Lung (tissue), 16 donors: Measurements from ENCODE around the gene GALK2. TPM values are rescaled to one million over a fixed set of nuclear protein-coding genes. Genes with fewer than 3 reads are reported as not detected.

ENCODE experiments used
- ATAC-seq: fragments of 200-7000 bp; cut with Tn5 transposase; one replicate; pipeline ENCODE4 v1.9.1; 2020; ENCODE audit warnings: moderate number of reproducible peaks; ENCODE audit not compliant: insufficient read depth, low FRiP score
- DNase-seq, 3 donors: peaks; one replicate each; pipeline ENCODE4 v3.0.0-alpha.2; 2013 to 2017
- H3K27ac ChIP-seq, 2 donors: one replicate each; pipeline ENCODE4 v1.5.1; 2013; ENCODE audit warnings: mild to moderate bottlenecking in 2 of 2, moderate library complexity in 2 of 2, control low read depth in 1 of 2, inconsistent platforms in 1 of 2, low read depth in 1 of 2, low read length in 1 of 2
- H3K27me3 ChIP-seq, 3 donors: one replicate each; pipeline ENCODE4 v1.5.1; 2013; ENCODE audit warnings: low read length in 2 of 3; ENCODE audit not compliant: control insufficient read depth in 3 of 3, insufficient read depth in 3 of 3
- H3K36me3 ChIP-seq, 4 donors: one replicate each; pipeline ENCODE4 v1.5.1; 2013; ENCODE audit warnings: low read length in 4 of 4, mild to moderate bottlenecking in 1 of 4, moderate library complexity in 1 of 4; ENCODE audit not compliant: control insufficient read depth in 4 of 4, insufficient read depth in 4 of 4
- H3K4me1 ChIP-seq, 5 donors: one replicate each; pipeline ENCODE4 v1.5.1; 2013; ENCODE audit warnings: low read length in 5 of 5, mild to moderate bottlenecking in 2 of 5, moderate library complexity in 1 of 5; ENCODE audit not compliant: control insufficient read depth in 5 of 5, insufficient read depth in 5 of 5
- H3K4me3 ChIP-seq: one replicate; pipeline ENCODE4 v1.5.1; 2013; ENCODE audit warnings: mild to moderate bottlenecking, control low read depth, moderate library complexity
- H3K9ac ChIP-seq, 2 donors: one replicate each; pipeline ENCODE4 v1.5.1; 2013; ENCODE audit warnings: low read length in 2 of 2, control low read depth in 1 of 2; ENCODE audit not compliant: insufficient read depth in 1 of 2
- H3K9me3 ChIP-seq, 4 donors: one replicate each; pipeline ENCODE4 v1.5.1; 2013; ENCODE audit warnings: low read length in 3 of 4, mild to moderate bottlenecking in 1 of 4, moderate library complexity in 1 of 4; ENCODE audit not compliant: control insufficient read depth in 4 of 4, insufficient read depth in 3 of 4
- CTCF ChIP-seq: IDR thresholded peaks from 2 replicates; pipeline ENCODE4 v1.5.1; 2012; ENCODE audit warnings: mild to moderate bottlenecking; ENCODE audit errors: control extremely low read depth, extremely low read depth
- WGBS, 2 donors: extraction: QIAGEN DNeasy Blood & Tissue Kit; methylation state at CpG; one replicate each; pipeline ENCODE4 v1.1.7; 2013; 5-methylcytosine and 5-hydroxymethylcytosine counted together
- long read RNA-seq, 5 donors: transcript quantifications; one replicate each; lab custom pipeline, GENCODE V29; 2026
- polyA plus RNA-seq, 2 donors: library from polyadenylated mRNA; stranded (reverse); fragments of 200-250 nt; gene quantifications; one replicate each; pipeline ENCODE4 v1.2.1, GENCODE V29; 2013
- total RNA-seq, 2 donors: library from RNA; depleted of rRNA in 1 of 2; stranded (reverse); fragments of >200 nt in 1 of 2; gene quantifications; one replicate each; pipeline ENCODE4 v1.2.1, GENCODE V29; 2014 to 2021
- donor health status: control.
- donor health status: control.
- donor health status: Bipolar disorder and iron deficiency.
- donor health status: healthy.
- donor health status: DM: yes; HTN: yes; CAD: no.

Gene GALK2
- total RNA-seq, result 10 to 100 TPM; 38.5 to 44.8 TPM
- polyA plus RNA-seq, result 10 to 100 TPM; 12.4 to 29.4 TPM
- long read RNA-seq, donor 1, full-length matches to known transcripts, result 4 of 9 reads
- long read RNA-seq, donor 1, partial matches to known transcripts, result 5 of 9 reads
- long read RNA-seq, donor 1, other reads (novel, unspliced or antisense), result 0 of 9 reads
- long read RNA-seq, donor 2, result 0 reads
- long read RNA-seq, donor 3, result 0 reads
- long read RNA-seq, donor 4, result 0 reads
- long read RNA-seq, donor 5, full-length matches to known transcripts, result 4 of 4 reads
- long read RNA-seq, donor 5, partial matches to known transcripts, result 0 of 4 reads
- long read RNA-seq, donor 5, other reads (novel, unspliced or antisense), result 0 of 4 reads

GRCh38 chr15:49169880-49170597 lies at the start of gene GALK2:
TSS of gene GALK2 (plus strand) at chr15:49170247. CDS start at chr15:49170323, 76 bp downstream.
- ATAC-seq (peak; percentile 99), DNase-seq (peak; percentile 80 to 93 (median 84))
- Histone ChIP-seq H3K36me3 (no peaks in the 10 kb centered on the region), H3K27ac (peak within 1 kb of the TSS; percentile 91 to 93), H3K9ac (peak within 1 kb of the TSS; percentile 83 to 88), H3K9me3 (no peaks in the 10 kb centered on the region), H3K4me1 (peaks cover 0 to 7% (median 2%) of the 10 kb centered on the region in 5 donors), H3K27me3 (no peaks in the 10 kb centered on the region), H3K4me3 (peak within 1 kb of the TSS; percentile 62)
- TF ChIP-seq CTCF, result no peak
- WGBS, 2 donors, result 6 to 9% methylated on average over 30 of the region's 30 CpGs

DNA sequence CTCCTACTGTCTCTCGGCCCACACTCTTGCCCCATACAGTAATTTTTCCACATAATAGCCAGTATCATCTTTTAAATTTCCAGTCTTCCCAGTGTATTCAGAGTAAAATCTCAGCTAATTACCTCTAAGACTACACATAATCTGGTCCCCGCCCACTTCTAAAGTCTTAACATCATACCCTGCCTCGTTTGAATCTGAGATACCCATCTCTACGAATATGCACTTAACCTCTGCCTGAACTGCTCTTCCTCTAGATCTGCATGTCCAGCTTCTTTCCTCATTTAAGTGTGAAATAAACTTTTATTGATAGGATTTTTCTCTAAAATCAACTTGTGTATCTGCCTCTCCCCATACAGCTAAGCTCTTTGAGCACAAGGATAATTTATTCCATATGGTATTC lies 49.2 kb upstream of the GALK2 start:
- peaks cover 0 to 3% (median 0%) of the 10 kb centered on the region in 5 donors for H3K4me1 ChIP-seq
- 84 to 90% methylated on average over 4 of the region's 4 CpGs for WGBS, 2 donors
- H3K9ac ChIP-seq, result no peak overlapping the region
- H3K36me3 ChIP-seq, result peaks cover 0 to 5% (median 1%) of the 10 kb centered on the region in 4 donors
- H3K4me3 ChIP-seq, result no peak overlapping the region
- H3K27me3 ChIP-seq, result no peaks in the 10 kb centered on the region
- ATAC-seq, result no peak
- no peak for TF ChIP-seq CTCF
- no peak overlapping the region for H3K27ac ChIP-seq
- DNase-seq, result no peak
- no peaks in the 10 kb centered on the region for H3K9me3 ChIP-seq

GRCh38 chr15:49121901-49122300 lies 48.1 kb upstream of the GALK2 start:
- no peaks in the 10 kb centered on the region for H3K9me3 ChIP-seq
- no peak for TF ChIP-seq CTCF
- H3K4me3 ChIP-seq, result no peak overlapping the region
- DNase-seq, result peak in 1 of 3 donors; percentile 6
- no peak for ATAC-seq
- 83 to 90% methylated on average over 1 of the region's 1 CpG for WGBS, 2 donors
- H3K27ac ChIP-seq, result no peak overlapping the region
- no peaks in the 10 kb centered on the region for H3K27me3 ChIP-seq
- peaks cover 0 to 3% (median 0%) of the 10 kb centered on the region in 5 donors for H3K4me1 ChIP-seq
- H3K9ac ChIP-seq, result no peak overlapping the region
- peaks cover 0 to 5% (median 3%) of the 10 kb centered on the region in 4 donors for H3K36me3 ChIP-seq
